Sigmoid colon (tissue), 7 donors: ENCODE data around the gene ARHGEF7. TPM values are rescaled to one million over a fixed set of nuclear protein-coding genes. Genes with fewer than 3 reads are reported as not detected.

ENCODE experiments used
- DNase-seq: peaks from one replicate; pipeline ENCODE4 v3.0.0-alpha.2; 2019
- H3K27ac ChIP-seq, 4 donors: fragments of 200-600 bp; sonication (generic); one replicate each; pipeline ENCODE4 v1.5.1; 2016 to 2019; ENCODE audit warnings: mild to moderate bottlenecking in 1 of 4
- H3K27me3 ChIP-seq, 3 donors: fragments of 200-600 bp; sonication (generic); one replicate each; pipeline ENCODE4 v1.5.1; 2019; ENCODE audit warnings: mild to moderate bottlenecking in 1 of 3
- H3K36me3 ChIP-seq, 4 donors: fragments of 200-600 bp; sonication (generic); one replicate each; pipeline ENCODE4 v1.5.1; 2016 to 2019
- H3K4me1 ChIP-seq, 4 donors: fragments of 200-600 bp; sonication (generic); one replicate each; pipeline ENCODE4 v1.5.1; 2017 to 2019
- H3K4me3 ChIP-seq, 4 donors: fragments of 200-600 bp; sonication (generic); one replicate each; pipeline ENCODE4 v1.5.1; 2017 to 2019; ENCODE audit warnings: mild to moderate bottlenecking in 2 of 4, moderate library complexity in 1 of 4
- H3K9me3 ChIP-seq, 4 donors: fragments of 200-600 bp in 3 of 4; sonication (generic) in 3 of 4; one replicate each; pipeline versions ENCODE4 v1.5.1 to v1.6.1; 2013 to 2019
- CTCF ChIP-seq, 4 experiments: fragments of 450-650 bp in 3 of 4; fragments of 200-600 bp in 1 of 4; IDR thresholded peaks; one replicate each; pipeline ENCODE4 v1.5.1; 2016 to 2019; ENCODE audit warnings: antibody characterized with exemption in 4 of 4, mild to moderate bottlenecking in 3 of 4, moderate library complexity in 2 of 4
- EP300 ChIP-seq, 4 donors: sonication (generic); formaldehyde crosslinking; IDR thresholded peaks; one replicate each; pipeline ENCODE4 v1.6.1; 2017; ENCODE audit warnings: antibody characterized with exemption in 4 of 4
- POLR2A ChIP-seq, 2 donors: fragments of 450-650 bp; IDR thresholded peaks; one replicate each; pipeline ENCODE4 v1.6.1; 2016; ENCODE audit warnings: antibody characterized with exemption in 2 of 2, mild to moderate bottlenecking in 2 of 2, moderate library complexity in 2 of 2
- POLR2AphosphoS5 ChIP-seq, 4 donors: sonication (generic); formaldehyde crosslinking; IDR thresholded peaks; one replicate each; pipeline ENCODE4 v1.6.1; 2017; ENCODE audit warnings: antibody characterized with exemption in 4 of 4
- WGBS, 2 donors: extraction: QIAGEN DNeasy Blood & Tissue Kit; methylation state at CpG; one replicate each; pipeline ENCODE4 v1.1.7; 2013; 5-methylcytosine and 5-hydroxymethylcytosine counted together
- intact Hi-C: fragments of 100-400 bp; cut with DNase I; formaldehyde crosslinking; loops from one replicate; pipeline ENCODE4 v1.15.1; 2023
- polyA plus RNA-seq, 3 donors: library from polyadenylated mRNA; stranded (reverse); fragments of 200-250 nt; gene quantifications; one replicate each; pipeline ENCODE4 v1.2.3, GENCODE V29; 2013
- total RNA-seq, 4 donors: library from RNA; depleted of rRNA; stranded (reverse); fragments of >200 nt; gene quantifications; one replicate each; pipeline ENCODE4 v1.1.0, GENCODE V29; 2016
- donor health status: healthy with polysubstance abuse.
- donor health status: Bipolar disorder and iron deficiency.
- donor health status: healthy.

Gene ARHGEF7
- total and polyA plus RNA-seq, 7 donors: 8.4 to 79.8 (median 41.0) TPM

- WGBS, 2 donors: 65 to 67% methylated on average over 5 of the region's 5 CpGs
- Histone ChIP-seq H3K36me3 (peaks cover 0 to 73% (median 13%) of the 10 kb centered on the region in 4 donors), H3K27me3 (no peaks in the 10 kb centered on the region), H3K9me3 (no peaks in the 10 kb centered on the region), H3K27ac (no peak overlapping the region), H3K4me3 (no peak overlapping the region), H3K4me1 (peaks cover 0 to 11% (median 5%) of the 10 kb centered on the region in 4 donors)
- TF ChIP-seq POLR2AphosphoS5 (IDR thresholded peaks at IDR 0.05) (no peak), POLR2A (IDR thresholded peaks at IDR 0.05) (no peak), EP300 (IDR thresholded peaks at IDR 0.05) (no peak), CTCF (IDR thresholded peaks at IDR 0.05) (no peak)
- no peak for DNase-seq
- intact Hi-C loops: no loop called here
Observed at GRCh38 chr13:111270126-111270525, 155.0 kb downstream of the ARHGEF7 start.

GRCh38 chr13:111270765-111271698 is 155.9 kb downstream of the ARHGEF7 start:
- H3K27ac ChIP-seq: no peak overlapping the region
- no peaks in the 10 kb centered on the region for H3K27me3 ChIP-seq
- H3K4me1 ChIP-seq: peaks cover 0 to 11% (median 5%) of the 10 kb centered on the region in 4 donors
- intact Hi-C loops: no loop called here
- H3K9me3 ChIP-seq: no peaks in the 10 kb centered on the region
- WGBS, 2 donors: 94 to 95% methylated on average over 20 of the region's 20 CpGs
- DNase-seq: no peak
- peaks cover 0 to 73% (median 17%) of the 10 kb centered on the region in 4 donors for H3K36me3 ChIP-seq
- TF ChIP-seq EP300 (IDR thresholded peaks at IDR 0.05): no peak
- no peak for TF ChIP-seq POLR2AphosphoS5 (IDR thresholded peaks at IDR 0.05)
- no peak for TF ChIP-seq CTCF (IDR thresholded peaks at IDR 0.05)
- no peak for TF ChIP-seq POLR2A (IDR thresholded peaks at IDR 0.05)
- no peak overlapping the region for H3K4me3 ChIP-seq

DNA sequence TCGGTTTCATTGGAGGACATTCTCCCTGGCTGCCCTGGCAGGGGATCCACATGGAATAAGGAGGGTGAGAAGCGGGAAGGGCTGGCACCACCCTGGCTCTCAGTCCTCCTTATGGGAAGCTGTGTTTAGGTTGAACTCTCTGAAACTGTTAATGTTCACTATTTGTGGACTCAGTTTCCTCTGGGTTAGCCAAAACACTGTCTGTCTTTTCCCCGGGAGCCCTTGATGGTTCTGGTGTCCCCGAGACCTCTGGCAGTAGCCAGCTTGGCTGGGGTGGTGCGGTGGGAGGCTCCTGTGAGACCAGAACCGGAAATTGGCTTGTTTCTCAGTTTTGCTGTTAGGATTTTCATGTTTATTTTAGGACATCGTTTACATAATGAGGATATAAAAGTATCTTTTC is 157.0 kb downstream of the ARHGEF7 start:
- TF ChIP-seq CTCF (IDR thresholded peaks at IDR 0.05) (no peak), EP300 (IDR thresholded peaks at IDR 0.05) (no peak), POLR2AphosphoS5 (IDR thresholded peaks at IDR 0.05) (no peak), POLR2A (IDR thresholded peaks at IDR 0.05) (no peak)
- peaks cover 0 to 76% (median 21%) of the 10 kb centered on the region in 4 donors for H3K36me3 ChIP-seq
- intact Hi-C loops: no loop called here
- DNase-seq: no peak
- H3K4me3 ChIP-seq: no peak overlapping the region
- 83% methylated on average over 7 of the region's 7 CpGs for WGBS, 2 donors
- H3K9me3 ChIP-seq: no peaks in the 10 kb centered on the region
- no peak overlapping the region for H3K27ac ChIP-seq
- H3K27me3 ChIP-seq: no peaks in the 10 kb centered on the region
- H3K4me1 ChIP-seq: peaks cover 0 to 11% (median 5%) of the 10 kb centered on the region in 4 donors

GRCh38 chr13:111275382-111275781 is 160.3 kb downstream of the ARHGEF7 start:
- Histone ChIP-seq H3K4me3 (no peak overlapping the region), H3K27me3 (no peaks in the 10 kb centered on the region), H3K9me3 (no peaks in the 10 kb centered on the region), H3K4me1 (peaks cover 0 to 16% (median 2%) of the 10 kb centered on the region in 4 donors), H3K36me3 (peaks cover 0 to 74% (median 16%) of the 10 kb centered on the region in 4 donors), H3K27ac (no peak overlapping the region)
- no peak for DNase-seq
- 92 to 96% methylated on average over 10 of the region's 10 CpGs for WGBS, 2 donors
- intact Hi-C loops: no loop called here
- TF ChIP-seq POLR2AphosphoS5 (IDR thresholded peaks at IDR 0.05): no peak
- no peak for TF ChIP-seq EP300 (IDR thresholded peaks at IDR 0.05)
- TF ChIP-seq CTCF (IDR thresholded peaks at IDR 0.05): no peak
- no peak for TF ChIP-seq POLR2A (IDR thresholded peaks at IDR 0.05)
